IPS-11a (cell line): ENCODE data around the gene PACRG.

Experiments
- H3K4me3 ChIP-seq: one replicate; pipeline ENCODE4 v1.5.1; 2013; ENCODE audit warnings: low read depth, low read length, control low read depth

PACRG gene

GRCh38 chr6:163165155-163165910 lies 437.6 kb downstream of the PACRG start:
- H3K4me3 ChIP-seq = no peak overlapping the region

- no peak overlapping the region for H3K4me3 ChIP-seq
These were observed 438.1 kb downstream of the PACRG start for GRCh38 chr6:163165922-163166321.

- no peak overlapping the region for H3K4me3 ChIP-seq
These were observed 438.7 kb downstream of the PACRG start for GRCh38 chr6:163166507-163166906.

GRCh38 chr6:163169521-163169920 lies 441.7 kb downstream of the PACRG start:
- H3K4me3 ChIP-seq = no peak overlapping the region

GRCh38 chr6:163170294-163170883 lies 442.6 kb downstream of the PACRG start:
- H3K4me3 ChIP-seq = no peak overlapping the region

- H3K4me3 ChIP-seq = no peak overlapping the region
These were observed 446.0 kb downstream of the PACRG start for GRCh38 chr6:163173741-163174140.

- no peak overlapping the region for H3K4me3 ChIP-seq
These were observed 447.5 kb downstream of the PACRG start for GRCh38 chr6:163175301-163175700.

- H3K4me3 ChIP-seq = no peak overlapping the region
These were observed 448.3 kb downstream of the PACRG start for GRCh38 chr6:163176097-163176496.

GRCh38 chr6:163177007-163177406 lies 449.2 kb downstream of the PACRG start:
- H3K4me3 ChIP-seq = no peak overlapping the region

GRCh38 chr6:163177892-163178420 lies 450.2 kb downstream of the PACRG start:
- H3K4me3 ChIP-seq = no peak overlapping the region

- H3K4me3 ChIP-seq = no peak overlapping the region
These were observed 451.3 kb downstream of the PACRG start for GRCh38 chr6:163179061-163179460.

- no peak overlapping the region for H3K4me3 ChIP-seq
These were observed 451.9 kb downstream of the PACRG start for GRCh38 chr6:163179721-163180120.

- H3K4me3 ChIP-seq = no peak overlapping the region
These were observed 453.2 kb downstream of the PACRG start for GRCh38 chr6:163180874-163181541.

- no peak overlapping the region for H3K4me3 ChIP-seq
These were observed 453.9 kb downstream of the PACRG start for GRCh38 chr6:163181666-163182180.

- no peak overlapping the region for H3K4me3 ChIP-seq
These were observed 454.9 kb downstream of the PACRG start for GRCh38 chr6:163182696-163183095.

GRCh38 chr6:163183806-163184205 lies 456.0 kb downstream of the PACRG start:
- no peak overlapping the region for H3K4me3 ChIP-seq

GRCh38 chr6:163185744-163186143 lies 458.0 kb downstream of the PACRG start:
- no peak overlapping the region for H3K4me3 ChIP-seq

GRCh38 chr6:163186527-163186926 lies 458.8 kb downstream of the PACRG start:
- H3K4me3 ChIP-seq = no peak overlapping the region

GRCh38 chr6:163187201-163187600 lies 459.4 kb downstream of the PACRG start:
- H3K4me3 ChIP-seq = no peak overlapping the region

- no peak overlapping the region for H3K4me3 ChIP-seq
These were observed 459.8 kb downstream of the PACRG start for GRCh38 chr6:163187606-163188005.

GRCh38 chr6:163188746-163189145 lies 461.0 kb downstream of the PACRG start:
- H3K4me3 ChIP-seq = no peak overlapping the region

- H3K4me3 ChIP-seq = no peak overlapping the region
These were observed 461.8 kb downstream of the PACRG start for GRCh38 chr6:163189609-163190008.
